ENCODE data around the gene ZSWIM5. TPM values are rescaled to one million over a fixed set of nuclear protein-coding genes. Genes with fewer than 3 reads are reported as not detected.
"Not testable (repeated sequence)": the region's sequence is repeated elsewhere in the genome, so short reads cannot be mapped to it uniquely, and the experiment has no call there.

ZSWIM5 gene
- total RNA-seq, 1 donor = 4.7 TPM

DNA sequence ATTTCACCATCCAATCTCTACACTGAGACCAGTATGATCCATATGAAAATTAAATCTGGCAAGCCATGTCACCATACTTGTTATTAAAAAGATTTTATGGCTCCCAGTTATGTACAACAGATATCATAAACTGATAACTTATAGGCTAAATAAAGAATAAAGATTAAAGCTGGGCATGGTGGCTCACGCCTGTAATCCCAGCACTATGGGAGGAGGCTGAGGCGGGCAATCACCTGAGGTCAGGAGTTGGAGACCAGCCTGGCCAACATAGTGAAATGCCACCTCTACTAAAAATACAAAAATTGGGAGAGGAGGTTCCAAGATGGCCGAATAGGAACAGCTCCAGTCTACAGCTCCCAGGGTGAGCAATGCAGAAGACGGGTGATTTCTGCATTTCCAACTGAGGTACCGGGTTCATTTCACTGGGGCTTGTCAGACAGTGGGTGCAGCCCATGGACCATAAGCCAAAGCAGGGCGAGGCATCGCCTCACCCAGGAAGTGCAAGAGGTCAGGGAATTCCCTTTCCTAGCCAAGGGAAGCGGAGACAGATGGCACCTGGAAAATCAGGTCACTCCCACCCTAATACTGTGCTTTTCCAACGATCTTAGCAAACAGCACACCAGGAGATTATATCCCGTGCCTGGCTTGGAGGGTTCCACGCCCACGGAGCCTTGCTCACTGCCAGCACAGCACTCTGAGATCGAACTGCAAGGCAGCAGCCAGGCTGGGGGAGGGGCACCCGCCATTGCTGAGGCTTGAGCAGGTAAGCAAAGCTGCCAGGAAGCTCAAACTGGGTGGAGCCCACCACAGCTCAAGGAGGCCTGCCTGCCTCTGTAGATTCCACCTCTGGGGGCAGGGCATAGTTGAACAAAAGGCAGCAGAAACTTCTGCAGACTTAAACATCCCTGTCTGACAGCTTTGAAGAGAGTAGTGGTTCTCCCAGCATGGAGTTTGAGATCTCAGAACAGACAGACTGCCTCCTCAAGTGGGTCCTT lies 44.1 kb downstream of the ZSWIM5 start:
- DNase-seq (ENCODE audit: low read depth); H3K4me3 ChIP-seq (ENCODE audit: low read depth, low read length): not testable (repeated sequence)

- TF ChIP-seq CTCF (IDR thresholded peaks at IDR 0.05; ENCODE audit: insufficient read depth, low read length) = no peak
- no peak overlapping the region for H3K4me3 ChIP-seq (ENCODE audit: low read depth, low read length)
- DNase-seq (ENCODE audit: low read depth) = no peak
These were observed 50.4 kb downstream of the ZSWIM5 start for GRCh38 chr1:45155957-45156356.

DNA sequence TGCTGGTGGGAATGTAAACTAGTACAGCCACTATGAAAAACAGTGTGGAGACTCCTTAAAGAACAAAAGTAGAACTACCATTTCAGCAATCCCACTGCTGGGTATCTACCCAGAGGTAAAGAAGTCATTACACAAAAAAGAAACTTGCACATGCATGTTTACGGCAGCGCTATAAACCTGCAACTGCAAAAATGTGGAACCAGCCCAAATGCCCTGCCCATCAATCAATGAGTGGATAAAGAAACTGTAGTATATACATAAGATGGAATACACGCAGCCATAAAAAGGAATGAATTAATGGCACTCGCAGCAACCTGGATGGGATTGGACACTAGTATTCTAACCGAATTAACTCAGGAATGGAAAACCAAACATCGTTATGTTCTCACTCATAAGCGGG lies 51.0 kb downstream of the ZSWIM5 start:
- DNase-seq (ENCODE audit: low read depth) = no peak
- no peak overlapping the region for H3K4me3 ChIP-seq (ENCODE audit: low read depth, low read length)
- TF ChIP-seq CTCF (IDR thresholded peaks at IDR 0.05; ENCODE audit: insufficient read depth, low read length) = no peak

DNA sequence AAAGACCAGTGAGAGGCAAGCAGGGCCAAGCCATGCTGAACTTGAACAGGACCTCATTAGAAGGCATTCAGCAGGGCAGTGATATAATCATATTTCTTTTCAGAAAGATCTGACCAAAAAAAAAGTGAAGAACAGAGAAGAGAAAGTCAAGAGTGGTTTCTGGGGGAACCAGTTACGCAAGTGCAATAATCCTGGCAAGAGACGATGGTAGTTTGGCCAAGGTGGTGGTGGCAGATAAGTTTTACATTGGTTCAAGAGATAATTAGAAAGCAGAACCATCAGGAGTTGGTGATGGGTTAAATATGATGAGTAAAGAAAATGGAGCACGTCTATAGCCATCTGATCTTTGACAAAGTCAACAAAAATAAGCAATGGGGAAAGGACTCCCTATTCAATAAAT lies 54.3 kb downstream of the ZSWIM5 start:
- TF ChIP-seq CTCF (IDR thresholded peaks at IDR 0.05; ENCODE audit: insufficient read depth, low read length) = no peak
- no peak overlapping the region for H3K4me3 ChIP-seq (ENCODE audit: low read depth, low read length)
- DNase-seq (ENCODE audit: low read depth) = peak; percentile 2

GRCh38 chr1:45148209-45148825 lies 58.1 kb downstream of the ZSWIM5 start:
- TF ChIP-seq CTCF (IDR thresholded peaks at IDR 0.05; ENCODE audit: insufficient read depth, low read length) = no peak
- no peak for DNase-seq (ENCODE audit: low read depth)
- no peak overlapping the region for H3K4me3 ChIP-seq (ENCODE audit: low read depth, low read length)

- no peak for TF ChIP-seq CTCF (IDR thresholded peaks at IDR 0.05; ENCODE audit: insufficient read depth, low read length)
- no peak for DNase-seq (ENCODE audit: low read depth)
- no peak overlapping the region for H3K4me3 ChIP-seq (ENCODE audit: low read depth, low read length)
These were observed 59.6 kb downstream of the ZSWIM5 start for GRCh38 chr1:45146833-45147232.

DNA sequence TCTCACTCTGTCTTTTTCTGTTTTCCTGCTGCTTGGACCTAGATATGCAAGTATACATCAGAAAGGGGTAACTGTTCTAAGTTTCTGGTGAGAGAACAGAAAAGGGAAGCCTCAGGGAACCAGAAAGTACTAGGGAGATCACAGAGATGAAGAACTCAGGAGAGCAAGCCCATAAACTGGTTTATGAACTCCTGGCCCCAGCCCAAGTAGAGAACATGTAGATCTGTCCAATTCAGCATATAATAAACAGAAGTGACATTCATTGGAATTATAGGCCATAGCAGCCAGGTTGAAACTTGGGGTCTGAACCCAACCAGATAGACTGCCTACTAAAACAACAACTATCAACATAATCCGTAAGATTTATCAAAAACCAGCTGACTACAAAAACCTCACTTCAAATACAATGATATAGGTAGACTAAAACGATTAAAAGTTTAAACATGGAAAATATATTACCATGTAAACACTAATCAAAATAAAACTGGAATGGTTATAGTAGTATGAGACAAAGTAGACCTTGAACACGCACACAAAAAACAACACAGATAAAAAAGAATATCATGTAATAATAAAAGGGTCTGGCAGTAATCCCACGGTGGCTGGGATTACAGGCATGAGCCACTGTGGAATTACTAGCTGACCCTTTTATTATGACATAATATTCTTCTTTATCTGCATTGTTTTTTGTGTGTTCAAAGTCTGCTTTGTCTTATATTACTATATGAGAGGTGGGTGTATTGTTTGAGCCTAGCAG lies 65.0 kb downstream of the ZSWIM5 start:
- H3K4me3 ChIP-seq (ENCODE audit: low read depth, low read length) = no peak overlapping the region
- no peak for TF ChIP-seq CTCF (IDR thresholded peaks at IDR 0.05; ENCODE audit: insufficient read depth, low read length)

More for the DNA sequence above, 65.0 kb downstream of the ZSWIM5 start:
- DNase-seq (ENCODE audit: low read depth) = no peak
